ENCODE measurements around the gene SEC16B. TPM values are rescaled to one million over a fixed set of nuclear protein-coding genes. Genes with fewer than 3 reads are reported as not detected.

The SEC16B gene
- 7.4 TPM for total RNA-seq
- polyA plus RNA-seq (ENCODE audit: insufficient read depth in 1 of 8, insufficient read length in 8 of 8, low replicate concordance in 1 of 8): 1 to 10 TPM; 5.5 to 8.5 (median 6.8) TPM
- long read RNA-seq, donor 1: 0 reads
- long read RNA-seq, donor 2: 0 reads
- long read RNA-seq, donor 3: 0 reads
- long read RNA-seq, donor 4: 0 reads
- long read RNA-seq, donor 5: 0 reads
- long read RNA-seq, donor 6: 0 reads
- long read RNA-seq, donor 7: 0 reads
- long read RNA-seq, donor 8: 0 reads
- long read RNA-seq, donor 9: 0 reads
- long read RNA-seq, donor 10: 0 reads
- long read RNA-seq, donor 11: 0 reads

- Histone ChIP-seq H3K27ac (ENCODE audit: low read length) (no peak within 1 kb of the TSS), H3K9me3 (replicated peaks; ENCODE audit: control insufficient read depth, low read depth, low read length) (no peaks in the 10 kb centered on the region), H3K4me3 (ENCODE audit: low read length) (no peak within 1 kb of the TSS), H3K27me3 (ENCODE audit: control insufficient read depth, insufficient read depth, low read length) (no peaks in the 10 kb centered on the region), H3K36me3 (ENCODE audit: control insufficient read depth, insufficient read depth, low read length) (peaks cover 19% of the 10 kb centered on the region), H3K4me1 (ENCODE audit: control insufficient read depth, insufficient read depth, low read length) (no peaks in the 10 kb centered on the region)
- no peak for DNase-seq
- WGBS (ENCODE audit: insufficient coverage): 83% methylated on average over 10 of the region's 12 CpGs
Measured at GRCh38 chr1:177969825-177970371, at the start of gene SEC16B. Gene SEC16B, minus strand, starts transcription at chr1:177970058. Its CDS starts 2,077 bp downstream, at chr1:177967981.

- Histone ChIP-seq H3K4me3 (ENCODE audit: low read length) (no peak overlapping the region), H3K36me3 (ENCODE audit: control insufficient read depth, insufficient read depth, low read length) (peaks cover 9% of the 10 kb centered on the region), H3K9me3 (replicated peaks; ENCODE audit: control insufficient read depth, low read depth, low read length) (peaks cover 4% of the 10 kb centered on the region), H3K4me1 (ENCODE audit: control insufficient read depth, insufficient read depth, low read length) (no peaks in the 10 kb centered on the region), H3K27ac (ENCODE audit: low read length) (no peak overlapping the region), H3K27me3 (ENCODE audit: control insufficient read depth, insufficient read depth, low read length) (no peaks in the 10 kb centered on the region)
- WGBS (ENCODE audit: insufficient coverage): no CpG with 5 or more reads among the region's 2 CpGs
- no peak for DNase-seq
Measured at GRCh38 chr1:178019622-178020021, 49.8 kb upstream of the SEC16B start.

- no peak overlapping the region for H3K4me3 ChIP-seq (ENCODE audit: low read length)
- no CpG with 5 or more reads among the region's 1 CpG for WGBS (ENCODE audit: insufficient coverage)
- no peaks in the 10 kb centered on the region for H3K4me1 ChIP-seq (ENCODE audit: control insufficient read depth, insufficient read depth, low read length)
- H3K27ac ChIP-seq (ENCODE audit: low read length): no peak overlapping the region
- H3K27me3 ChIP-seq (ENCODE audit: control insufficient read depth, insufficient read depth, low read length): no peaks in the 10 kb centered on the region
- DNase-seq: no peak
- H3K36me3 ChIP-seq (ENCODE audit: control insufficient read depth, insufficient read depth, low read length): peaks cover 6% of the 10 kb centered on the region
- peaks cover 4% of the 10 kb centered on the region for H3K9me3 ChIP-seq (replicated peaks; ENCODE audit: control insufficient read depth, low read depth, low read length)
Measured at GRCh38 chr1:178019208-178019607, 49.4 kb upstream of the SEC16B start.

GRCh38 chr1:178017517-178017916 is 47.7 kb upstream of the SEC16B start:
- WGBS (ENCODE audit: insufficient coverage): no CpG with 5 or more reads among the region's 2 CpGs
- no peak for DNase-seq
- no peak overlapping the region for H3K4me3 ChIP-seq (ENCODE audit: low read length)
- H3K4me1 ChIP-seq (ENCODE audit: control insufficient read depth, insufficient read depth, low read length): no peaks in the 10 kb centered on the region
- no peak overlapping the region for H3K27ac ChIP-seq (ENCODE audit: low read length)
- H3K9me3 ChIP-seq (replicated peaks; ENCODE audit: control insufficient read depth, low read depth, low read length): peaks cover 4% of the 10 kb centered on the region
- H3K36me3 ChIP-seq (ENCODE audit: control insufficient read depth, insufficient read depth, low read length): peaks cover 5% of the 10 kb centered on the region
- H3K27me3 ChIP-seq (ENCODE audit: control insufficient read depth, insufficient read depth, low read length): no peaks in the 10 kb centered on the region

- Histone ChIP-seq H3K4me3 (ENCODE audit: low read length) (no peak overlapping the region), H3K27me3 (ENCODE audit: control insufficient read depth, insufficient read depth, low read length) (no peaks in the 10 kb centered on the region), H3K27ac (ENCODE audit: low read length) (no peak overlapping the region), H3K9me3 (replicated peaks; ENCODE audit: control insufficient read depth, low read depth, low read length) (no peaks in the 10 kb centered on the region), H3K4me1 (ENCODE audit: control insufficient read depth, insufficient read depth, low read length) (no peaks in the 10 kb centered on the region), H3K36me3 (ENCODE audit: control insufficient read depth, insufficient read depth, low read length) (no peaks in the 10 kb centered on the region)
- 88% methylated on average over 1 of the region's 2 CpGs for WGBS (ENCODE audit: insufficient coverage)
- no peak for DNase-seq
Measured at GRCh38 chr1:178011864-178012503, 42.1 kb upstream of the SEC16B start.

- no peak overlapping the region for H3K4me3 ChIP-seq (ENCODE audit: low read length)
- DNase-seq: peak; percentile 8
- WGBS (ENCODE audit: insufficient coverage): no CpG with 5 or more reads among the region's 3 CpGs
- no peak overlapping the region for H3K27ac ChIP-seq (ENCODE audit: low read length)
- no peaks in the 10 kb centered on the region for H3K4me1 ChIP-seq (ENCODE audit: control insufficient read depth, insufficient read depth, low read length)
- H3K9me3 ChIP-seq (replicated peaks; ENCODE audit: control insufficient read depth, low read depth, low read length): no peaks in the 10 kb centered on the region
- no peaks in the 10 kb centered on the region for H3K36me3 ChIP-seq (ENCODE audit: control insufficient read depth, insufficient read depth, low read length)
- H3K27me3 ChIP-seq (ENCODE audit: control insufficient read depth, insufficient read depth, low read length): no peaks in the 10 kb centered on the region
Measured at GRCh38 chr1:178011465-178011828, 41.6 kb upstream of the SEC16B start.

GRCh38 chr1:178010674-178011464 is 41.0 kb upstream of the SEC16B start:
- WGBS (ENCODE audit: insufficient coverage): 33% methylated on average over 4 of the region's 10 CpGs
- no peak for DNase-seq
- no peaks in the 10 kb centered on the region for H3K27me3 ChIP-seq (ENCODE audit: control insufficient read depth, insufficient read depth, low read length)
- no peaks in the 10 kb centered on the region for H3K36me3 ChIP-seq (ENCODE audit: control insufficient read depth, insufficient read depth, low read length)
- H3K9me3 ChIP-seq (replicated peaks; ENCODE audit: control insufficient read depth, low read depth, low read length): no peaks in the 10 kb centered on the region
- no peaks in the 10 kb centered on the region for H3K4me1 ChIP-seq (ENCODE audit: control insufficient read depth, insufficient read depth, low read length)
- no peak overlapping the region for H3K27ac ChIP-seq (ENCODE audit: low read length)
- H3K4me3 ChIP-seq (ENCODE audit: low read length): no peak overlapping the region

GRCh38 chr1:178006043-178006442 is 36.2 kb upstream of the SEC16B start:
- H3K27me3 ChIP-seq (ENCODE audit: control insufficient read depth, insufficient read depth, low read length): no peaks in the 10 kb centered on the region
- H3K36me3 ChIP-seq (ENCODE audit: control insufficient read depth, insufficient read depth, low read length): no peaks in the 10 kb centered on the region
- H3K4me1 ChIP-seq (ENCODE audit: control insufficient read depth, insufficient read depth, low read length): no peaks in the 10 kb centered on the region
- 87% methylated on average over 2 of the region's 4 CpGs for WGBS (ENCODE audit: insufficient coverage)
- DNase-seq: no peak
- H3K9me3 ChIP-seq (replicated peaks; ENCODE audit: control insufficient read depth, low read depth, low read length): no peaks in the 10 kb centered on the region
- no peak overlapping the region for H3K27ac ChIP-seq (ENCODE audit: low read length)
- no peak overlapping the region for H3K4me3 ChIP-seq (ENCODE audit: low read length)

GRCh38 chr1:178005450-178005849 is 35.6 kb upstream of the SEC16B start:
- Histone ChIP-seq H3K27me3 (ENCODE audit: control insufficient read depth, insufficient read depth, low read length) (no peaks in the 10 kb centered on the region), H3K4me3 (ENCODE audit: low read length) (no peak overlapping the region), H3K27ac (ENCODE audit: low read length) (no peak overlapping the region), H3K36me3 (ENCODE audit: control insufficient read depth, insufficient read depth, low read length) (no peaks in the 10 kb centered on the region), H3K4me1 (ENCODE audit: control insufficient read depth, insufficient read depth, low read length) (no peaks in the 10 kb centered on the region), H3K9me3 (replicated peaks; ENCODE audit: control insufficient read depth, low read depth, low read length) (no peaks in the 10 kb centered on the region)
- 64% methylated on average over 5 of the region's 5 CpGs for WGBS (ENCODE audit: insufficient coverage)
- no peak for DNase-seq

GRCh38 chr1:178004926-178005391 is 35.1 kb upstream of the SEC16B start:
- 60% methylated on average over 3 of the region's 6 CpGs for WGBS (ENCODE audit: insufficient coverage)
- H3K9me3 ChIP-seq (replicated peaks; ENCODE audit: control insufficient read depth, low read depth, low read length): no peaks in the 10 kb centered on the region
- no peak overlapping the region for H3K27ac ChIP-seq (ENCODE audit: low read length)
- no peak overlapping the region for H3K4me3 ChIP-seq (ENCODE audit: low read length)
- no peaks in the 10 kb centered on the region for H3K27me3 ChIP-seq (ENCODE audit: control insufficient read depth, insufficient read depth, low read length)
- no peak for DNase-seq
- H3K4me1 ChIP-seq (ENCODE audit: control insufficient read depth, insufficient read depth, low read length): no peaks in the 10 kb centered on the region
- no peaks in the 10 kb centered on the region for H3K36me3 ChIP-seq (ENCODE audit: control insufficient read depth, insufficient read depth, low read length)
